ENCODE results near the gene STYK1.
"Not testable (repeated sequence)": the region's sequence is repeated elsewhere in the genome, so short reads cannot be mapped to it uniquely, and the experiment has no call there.

STYK1 gene

DNA sequence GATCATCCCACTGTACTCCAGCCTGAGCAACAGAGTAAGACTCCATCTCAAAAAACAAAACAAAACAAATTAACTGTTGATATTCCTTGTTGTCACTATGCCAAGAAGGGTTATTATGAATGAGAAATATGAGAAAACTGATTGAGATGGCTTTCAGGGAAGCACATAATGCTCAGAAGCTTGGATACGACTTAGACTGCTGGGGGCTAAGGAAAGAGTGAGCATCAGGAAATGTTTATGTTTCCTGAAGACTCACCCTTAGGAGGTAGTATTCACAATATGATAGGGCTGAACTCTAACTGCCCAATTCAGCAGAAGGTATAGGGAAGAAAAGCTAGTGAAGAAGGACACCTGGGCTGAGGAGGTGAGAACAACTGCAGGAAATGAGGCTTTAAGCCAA lies 6.3 kb downstream of the STYK1 start:
- DNase-seq (ENCODE audit: low read depth), result no peak
- TF ChIP-seq, protein P1, sequence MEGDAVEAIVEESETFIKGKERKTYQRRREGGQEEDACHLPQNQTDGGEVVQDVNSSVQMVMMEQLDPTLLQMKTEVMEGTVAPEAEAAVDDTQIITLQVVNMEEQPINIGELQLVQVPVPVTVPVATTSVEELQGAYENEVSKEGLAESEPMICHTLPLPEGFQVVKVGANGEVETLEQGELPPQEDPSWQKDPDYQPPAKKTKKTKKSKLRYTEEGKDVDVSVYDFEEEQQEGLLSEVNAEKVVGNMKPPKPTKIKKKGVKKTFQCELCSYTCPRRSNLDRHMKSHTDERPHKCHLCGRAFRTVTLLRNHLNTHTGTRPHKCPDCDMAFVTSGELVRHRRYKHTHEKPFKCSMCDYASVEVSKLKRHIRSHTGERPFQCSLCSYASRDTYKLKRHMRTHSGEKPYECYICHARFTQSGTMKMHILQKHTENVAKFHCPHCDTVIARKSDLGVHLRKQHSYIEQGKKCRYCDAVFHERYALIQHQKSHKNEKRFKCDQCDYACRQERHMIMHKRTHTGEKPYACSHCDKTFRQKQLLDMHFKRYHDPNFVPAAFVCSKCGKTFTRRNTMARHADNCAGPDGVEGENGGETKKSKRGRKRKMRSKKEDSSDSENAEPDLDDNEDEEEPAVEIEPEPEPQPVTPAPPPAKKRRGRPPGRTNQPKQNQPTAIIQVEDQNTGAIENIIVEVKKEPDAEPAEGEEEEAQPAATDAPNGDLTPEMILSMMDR (IDR thresholded peaks at IDR 0.05; ENCODE audit: low read length, missing control alignments), result no peak
- H3K4me3 ChIP-seq (replicated peaks; ENCODE audit: low read depth, low read length), result no peak overlapping the region

DNA sequence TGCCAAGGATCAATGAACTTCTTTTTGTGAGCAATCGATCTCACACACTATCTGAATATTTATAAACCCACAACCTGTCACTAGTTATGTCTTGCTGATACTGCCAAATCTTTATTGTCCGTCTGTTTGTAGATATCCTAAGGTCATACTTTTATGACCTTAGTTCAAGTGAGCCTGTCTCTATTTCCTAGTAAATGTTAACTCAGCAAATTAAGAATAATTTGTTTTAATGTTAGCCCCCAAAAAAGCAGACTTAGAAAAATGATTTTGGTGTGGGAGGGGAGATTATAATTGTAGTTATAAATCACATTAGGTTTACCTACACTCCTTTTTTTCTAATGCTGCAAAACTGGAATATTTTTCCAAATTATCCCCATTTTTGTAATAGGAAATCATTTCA lies 9.4 kb downstream of the STYK1 start:
- TF ChIP-seq, protein P1 (IDR thresholded peaks at IDR 0.05; ENCODE audit: low read length, missing control alignments), result no peak
- DNase-seq (ENCODE audit: low read depth), result no peak
- no peak overlapping the region for H3K4me3 ChIP-seq (replicated peaks; ENCODE audit: low read depth, low read length)

DNA sequence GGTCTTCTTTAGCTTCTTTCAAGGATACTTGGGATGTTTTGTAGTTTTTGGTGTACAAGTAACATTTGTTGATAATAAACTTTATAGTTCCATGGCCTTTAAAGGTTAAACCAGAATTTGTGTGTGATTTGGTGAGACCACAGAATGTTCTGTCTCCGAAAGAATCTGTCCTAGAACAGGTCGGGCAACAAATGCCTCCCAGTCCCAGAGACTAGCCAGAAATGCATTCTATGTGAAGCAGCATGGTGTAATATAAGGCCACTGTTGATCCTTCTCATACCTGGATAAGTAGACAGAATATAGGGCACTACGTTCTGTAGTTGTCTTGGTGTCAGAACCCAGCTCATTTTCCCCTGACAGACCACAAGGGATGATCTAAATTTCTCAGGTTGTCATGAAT lies 10.0 kb downstream of the STYK1 start:
- no peak overlapping the region for H3K4me3 ChIP-seq (replicated peaks; ENCODE audit: low read depth, low read length)
- no peak for DNase-seq (ENCODE audit: low read depth)
- TF ChIP-seq, protein P1 (IDR thresholded peaks at IDR 0.05; ENCODE audit: low read length, missing control alignments), result no peak

DNA sequence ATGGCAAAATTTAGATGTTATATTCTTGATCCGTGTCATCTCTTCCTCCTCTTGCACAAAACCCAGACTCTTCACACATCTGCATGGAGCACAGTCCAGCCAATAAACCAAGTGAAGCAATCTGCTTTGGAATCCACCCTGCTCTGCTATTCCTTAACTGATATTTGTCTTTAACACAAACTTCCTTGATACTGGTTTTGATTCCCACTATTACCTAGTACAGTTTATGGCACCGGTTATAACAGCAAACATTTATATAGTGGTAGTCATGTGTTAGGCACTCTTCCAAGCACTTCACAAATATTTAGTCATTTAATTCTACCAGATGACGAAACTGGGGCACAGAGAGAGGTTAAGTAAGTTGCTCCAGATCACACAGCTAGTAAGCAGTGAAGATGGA lies 12.5 kb downstream of the STYK1 start:
- peak; percentile 12 for DNase-seq (ENCODE audit: low read depth)
- TF ChIP-seq, protein P1 (IDR thresholded peaks at IDR 0.05; ENCODE audit: low read length, missing control alignments), result no peak
- H3K4me3 ChIP-seq (replicated peaks; ENCODE audit: low read depth, low read length), result no peak overlapping the region

DNA sequence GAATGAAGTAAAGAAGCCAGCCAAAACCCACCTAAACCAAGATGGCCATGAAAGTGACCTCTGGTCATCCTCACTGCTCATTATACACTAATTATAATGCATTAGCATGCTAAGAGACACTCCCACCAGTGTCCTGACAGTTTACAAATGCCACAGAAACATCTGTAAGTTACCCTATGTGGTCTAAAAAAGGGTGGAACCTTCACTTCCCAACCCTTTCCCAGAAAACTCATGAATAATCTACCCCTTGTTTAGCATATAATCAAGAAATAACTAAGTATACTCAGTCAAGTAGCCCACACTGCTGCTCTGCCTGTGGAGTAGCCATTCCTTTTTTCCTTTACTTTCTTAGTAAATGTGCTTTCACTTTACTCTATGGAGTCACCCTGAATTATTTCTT lies 19.8 kb downstream of the STYK1 start:
- no peak overlapping the region for H3K4me3 ChIP-seq (replicated peaks; ENCODE audit: low read depth, low read length)

DNA sequence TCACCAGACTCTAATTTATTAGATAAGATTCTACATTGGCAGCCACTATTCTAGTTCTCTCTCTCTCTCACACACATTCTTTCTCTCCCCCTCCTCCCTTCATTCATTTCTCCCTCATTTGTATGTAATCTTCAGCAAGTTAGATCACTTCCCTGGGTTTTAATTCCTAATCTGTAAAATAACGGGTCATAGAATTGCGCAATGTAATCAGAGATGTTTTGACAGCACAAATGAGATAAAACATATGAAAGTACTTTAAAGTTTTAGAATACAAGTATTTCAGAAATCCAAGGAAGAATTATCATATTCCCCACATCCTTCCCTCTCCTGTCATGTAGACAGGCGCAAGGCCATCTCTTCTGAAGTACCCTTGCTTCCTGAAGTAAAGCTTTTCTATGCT lies 21.7 kb downstream of the STYK1 start:
- TF ChIP-seq, protein P1 (IDR thresholded peaks at IDR 0.05; ENCODE audit: low read length, missing control alignments), result no peak
- peak; percentile 14 for DNase-seq (ENCODE audit: low read depth)
- no peak overlapping the region for H3K4me3 ChIP-seq (replicated peaks; ENCODE audit: low read depth, low read length)

More for the DNA sequence above, 19.8 kb downstream of the STYK1 start:
- DNase-seq (ENCODE audit: low read depth), result no peak
- TF ChIP-seq, protein P1 (IDR thresholded peaks at IDR 0.05; ENCODE audit: low read length, missing control alignments), result no peak

DNA sequence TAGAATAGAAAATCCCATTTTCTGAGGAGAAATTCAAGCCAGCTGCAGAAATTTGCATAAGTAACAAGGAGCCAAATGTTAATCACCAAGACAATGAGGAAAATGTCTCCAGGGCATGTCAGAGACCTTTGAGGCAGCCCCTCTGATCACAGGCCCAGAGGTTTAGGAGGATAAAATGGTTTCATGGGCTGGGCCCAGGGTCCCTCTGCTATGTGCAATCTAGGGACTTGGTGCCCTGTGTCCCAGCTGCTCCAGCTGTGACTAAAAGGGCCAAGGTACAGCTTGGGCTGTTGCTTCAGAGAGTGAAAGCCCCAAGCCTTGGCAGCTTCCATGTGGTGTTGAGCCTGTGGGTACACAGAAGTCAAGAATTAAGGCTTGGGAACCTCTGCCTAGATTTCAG lies 27.3 kb downstream of the STYK1 start:
- not testable (repeated sequence) for H3K4me3 ChIP-seq (replicated peaks; ENCODE audit: low read depth, low read length); DNase-seq (ENCODE audit: low read depth)

DNA sequence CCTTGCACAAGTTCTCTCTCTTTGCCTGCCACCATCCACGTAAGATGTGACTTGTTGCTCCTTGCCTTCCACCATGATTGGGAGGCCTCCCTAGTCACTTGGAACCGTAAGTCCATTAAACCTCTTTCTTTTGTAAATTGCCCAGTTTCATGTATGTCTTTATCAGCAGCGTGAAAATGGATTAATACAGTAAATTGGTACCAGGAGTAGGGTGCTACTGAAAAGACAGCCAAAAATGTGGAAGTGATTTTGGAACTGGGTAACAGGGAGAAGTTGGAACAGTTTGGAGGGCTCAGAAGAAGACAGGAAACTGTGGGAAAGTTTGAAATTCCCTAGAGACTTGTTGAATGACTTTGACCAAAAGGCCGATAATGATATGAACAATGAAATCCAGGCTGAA lies 27.9 kb downstream of the STYK1 start:
- no peak overlapping the region for H3K4me3 ChIP-seq (replicated peaks; ENCODE audit: low read depth, low read length)
- TF ChIP-seq, protein P1 (IDR thresholded peaks at IDR 0.05; ENCODE audit: low read length, missing control alignments), result no peak
- no peak for DNase-seq (ENCODE audit: low read depth)

All from fibroblast of pulmonary artery (primary cell).